Glutamatergic neuron (in vitro differentiated cells): Measurements from ENCODE around the gene ZKSCAN1. TPM values are rescaled to one million over a fixed set of nuclear protein-coding genes. Genes with fewer than 3 reads are reported as not detected.

ENCODE experiments used
- DNase-seq: peaks from one replicate; pipeline ENCODE4 v3.0.0; 2022
- H3K27ac Mint-ChIP-seq: one replicate; pipeline ENCODE4 v1.8.0; 2020; ENCODE audit warnings: mild to moderate bottlenecking, mixed read lengths, inconsistent platforms; ENCODE audit not compliant: unreplicated experiment
- H3K27me3 Mint-ChIP-seq: one replicate; pipeline ENCODE4 v1.8.0; 2020; ENCODE audit warnings: mild to moderate bottlenecking, moderate library complexity, mixed read lengths, inconsistent platforms; ENCODE audit not compliant: unreplicated experiment
- H3K36me3 Mint-ChIP-seq: one replicate; pipeline ENCODE4 v1.8.0; 2020; ENCODE audit warnings: mild to moderate bottlenecking, mixed read lengths, inconsistent platforms; ENCODE audit not compliant: unreplicated experiment
- H3K4me1 Mint-ChIP-seq: one replicate; pipeline ENCODE4 v1.8.0; 2020; ENCODE audit warnings: mild to moderate bottlenecking, low read depth, mixed read lengths, inconsistent platforms; ENCODE audit not compliant: unreplicated experiment
- H3K4me3 Mint-ChIP-seq: one replicate; pipeline ENCODE4 v1.8.0; 2020; ENCODE audit warnings: mild to moderate bottlenecking, mixed read lengths, inconsistent platforms; ENCODE audit not compliant: unreplicated experiment
- H3K9me3 Mint-ChIP-seq: one replicate; pipeline ENCODE4 v1.8.0; 2020; ENCODE audit warnings: mild to moderate bottlenecking, moderate library complexity, mixed read lengths, inconsistent platforms; ENCODE audit not compliant: unreplicated experiment
- total RNA-seq: library from RNA; stranded (reverse); fragmentation: NEBNext Ultra II Directional; extraction: Animal tissue kit (Norgen Biotek cat#: 25700); gene quantifications from one replicate; pipeline ENCODE4 v1.2.1, GENCODE V29; 2021; ENCODE audit not compliant: unreplicated experiment
- TF ChIP-seq, protein P1 (sequence below): fragments of 200-600 bp; sonication (generic); IDR thresholded peaks from one replicate; pipeline ENCODE4 v1.5.0; 2021; ENCODE audit not compliant: partially characterized antibody, unreplicated experiment

Gene ZKSCAN1
- total RNA-seq, 1 donor from 2014 or later, result 127 TPM

DNA sequence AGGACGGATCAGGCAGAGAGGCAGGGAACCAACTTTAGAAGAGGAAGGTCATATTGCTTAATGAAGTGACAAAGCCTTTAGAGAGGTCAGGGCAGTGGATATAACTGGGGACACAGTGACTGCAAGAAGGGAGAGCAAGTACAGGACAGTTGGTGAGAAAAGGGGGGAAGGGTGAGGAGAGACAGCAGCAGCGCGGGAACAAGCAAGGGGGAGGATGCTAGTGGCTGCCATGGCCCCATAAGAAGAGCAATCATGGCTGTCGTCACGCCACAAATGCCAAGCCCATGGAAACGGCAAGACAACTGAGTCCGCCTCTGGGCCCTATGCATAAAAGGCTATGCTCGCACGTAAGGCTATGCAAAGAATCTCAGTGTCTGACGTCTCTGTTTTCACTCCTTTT lies 57.1 kb downstream of the ZKSCAN1 start:
- no peak overlapping the region for H3K4me3 Mint-ChIP-seq
- no peaks in the 10 kb centered on the region for H3K4me1 Mint-ChIP-seq
- H3K27ac Mint-ChIP-seq, result no peak overlapping the region
- DNase-seq, result no peak
- H3K9me3 Mint-ChIP-seq, result peaks cover 45% of the 10 kb centered on the region
- peaks cover 26% of the 10 kb centered on the region for H3K27me3 Mint-ChIP-seq
- H3K36me3 Mint-ChIP-seq, result peaks cover 65% of the 10 kb centered on the region
- TF ChIP-seq, protein P1, sequence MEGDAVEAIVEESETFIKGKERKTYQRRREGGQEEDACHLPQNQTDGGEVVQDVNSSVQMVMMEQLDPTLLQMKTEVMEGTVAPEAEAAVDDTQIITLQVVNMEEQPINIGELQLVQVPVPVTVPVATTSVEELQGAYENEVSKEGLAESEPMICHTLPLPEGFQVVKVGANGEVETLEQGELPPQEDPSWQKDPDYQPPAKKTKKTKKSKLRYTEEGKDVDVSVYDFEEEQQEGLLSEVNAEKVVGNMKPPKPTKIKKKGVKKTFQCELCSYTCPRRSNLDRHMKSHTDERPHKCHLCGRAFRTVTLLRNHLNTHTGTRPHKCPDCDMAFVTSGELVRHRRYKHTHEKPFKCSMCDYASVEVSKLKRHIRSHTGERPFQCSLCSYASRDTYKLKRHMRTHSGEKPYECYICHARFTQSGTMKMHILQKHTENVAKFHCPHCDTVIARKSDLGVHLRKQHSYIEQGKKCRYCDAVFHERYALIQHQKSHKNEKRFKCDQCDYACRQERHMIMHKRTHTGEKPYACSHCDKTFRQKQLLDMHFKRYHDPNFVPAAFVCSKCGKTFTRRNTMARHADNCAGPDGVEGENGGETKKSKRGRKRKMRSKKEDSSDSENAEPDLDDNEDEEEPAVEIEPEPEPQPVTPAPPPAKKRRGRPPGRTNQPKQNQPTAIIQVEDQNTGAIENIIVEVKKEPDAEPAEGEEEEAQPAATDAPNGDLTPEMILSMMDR, result no peak

DNA sequence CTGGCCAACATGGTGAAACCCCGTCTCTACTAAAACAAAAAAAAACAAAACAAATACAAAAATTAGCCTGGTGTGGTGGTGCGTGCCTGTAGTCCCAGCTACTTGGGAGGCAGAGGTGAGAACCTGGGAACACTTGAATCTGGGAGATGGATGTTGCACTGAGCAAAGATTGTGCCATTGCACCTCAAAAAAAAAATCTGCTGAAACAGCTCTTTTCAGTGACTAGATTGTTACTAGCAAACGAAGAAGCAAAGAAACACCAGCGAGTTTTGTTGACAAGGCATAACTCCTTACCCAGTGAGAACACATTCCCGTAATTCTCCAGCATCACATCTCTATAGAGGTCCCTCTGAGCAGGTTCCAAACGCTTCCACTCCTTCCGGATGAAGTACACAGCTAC lies 59.4 kb downstream of the ZKSCAN1 start:
- DNase-seq, result no peak
- Mint-ChIP-seq H3K27me3 (peaks cover 28% of the 10 kb centered on the region), H3K4me3 (no peak overlapping the region), H3K36me3 (peaks cover 68% of the 10 kb centered on the region), H3K9me3 (peaks cover 42% of the 10 kb centered on the region), H3K4me1 (peaks cover 4% of the 10 kb centered on the region), H3K27ac (no peak overlapping the region)
- TF ChIP-seq, protein P1, result no peak

DNA sequence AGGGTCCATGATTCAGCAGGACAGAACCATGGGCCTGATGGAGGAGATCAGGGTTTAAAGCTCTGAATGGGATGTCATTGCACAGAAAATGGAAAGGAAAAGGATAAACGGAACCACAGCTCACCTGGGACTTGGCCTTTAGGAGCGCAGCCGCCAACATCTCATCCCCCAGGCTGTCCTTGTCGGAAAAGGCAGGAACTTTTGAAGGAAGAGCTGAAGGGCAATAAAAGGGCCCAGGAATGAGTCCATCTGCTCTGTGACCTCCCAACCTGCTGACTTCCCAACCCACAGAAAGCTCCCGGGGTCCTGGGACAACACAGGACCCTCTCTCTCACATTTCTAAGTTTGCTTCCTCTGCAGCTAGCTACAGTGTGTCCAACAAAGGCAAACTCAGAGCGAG lies 60.0 kb downstream of the ZKSCAN1 start:
- TF ChIP-seq, protein P1, result no peak
- Mint-ChIP-seq H3K4me3 (peak overlapping the region; percentile 34), H3K9me3 (peaks cover 39% of the 10 kb centered on the region), H3K27ac (no peak overlapping the region), H3K27me3 (peaks cover 30% of the 10 kb centered on the region), H3K4me1 (peaks cover 8% of the 10 kb centered on the region), H3K36me3 (peaks cover 62% of the 10 kb centered on the region)
- DNase-seq, result no peak

DNA sequence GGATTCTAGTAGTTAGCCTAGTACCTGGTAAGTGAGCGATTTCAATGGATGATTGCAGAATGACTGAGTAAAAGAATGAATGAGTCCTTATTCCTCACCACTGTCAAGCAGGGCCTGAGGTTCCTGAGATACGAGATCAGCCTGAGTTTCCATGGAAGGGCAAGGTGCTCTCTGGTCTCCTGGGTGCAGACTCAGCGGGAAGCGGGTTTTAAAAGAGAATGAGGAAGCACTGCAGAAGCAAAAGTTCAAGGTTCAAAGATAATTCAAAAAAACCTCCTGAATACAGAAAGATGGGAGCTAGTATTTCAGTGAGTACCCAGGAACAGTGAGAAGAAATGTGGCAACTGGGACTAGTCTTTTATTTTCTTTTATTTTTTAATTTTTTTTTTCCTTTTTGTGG lies 61.8 kb downstream of the ZKSCAN1 start:
- Mint-ChIP-seq H3K4me3 (no peak overlapping the region), H3K27me3 (peaks cover 20% of the 10 kb centered on the region), H3K36me3 (peaks cover 44% of the 10 kb centered on the region), H3K4me1 (peaks cover 8% of the 10 kb centered on the region), H3K27ac (no peak overlapping the region), H3K9me3 (peaks cover 23% of the 10 kb centered on the region)
- DNase-seq, result no peak
- TF ChIP-seq, protein P1, result no peak

DNA sequence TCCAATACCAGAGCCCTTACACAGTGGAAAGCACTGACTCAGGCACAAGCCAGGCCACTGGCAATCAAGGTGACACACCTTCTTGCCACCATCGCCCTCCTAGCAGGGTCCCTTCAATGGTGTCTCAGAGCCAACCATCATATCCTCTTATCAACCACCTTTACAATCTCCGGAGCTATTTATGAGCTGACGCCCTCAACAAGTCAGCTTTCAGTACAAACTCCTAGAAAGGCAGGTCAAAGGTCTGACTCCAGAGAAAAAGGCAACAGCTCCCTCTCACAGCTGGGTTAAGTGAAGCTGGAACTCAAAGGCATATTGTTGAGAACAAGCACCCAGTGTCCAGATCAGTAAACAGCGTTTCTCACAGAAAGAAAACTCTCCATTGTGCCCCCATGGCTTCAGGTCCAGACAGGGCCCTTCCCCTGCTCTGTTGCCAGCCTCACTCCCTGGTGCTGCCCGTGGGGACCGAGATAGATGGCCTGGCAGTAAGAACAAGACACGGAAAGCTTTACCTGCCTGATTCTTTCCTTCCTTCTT lies 63.7 kb downstream of the ZKSCAN1 start:
- Mint-ChIP-seq H3K36me3 (peaks cover 30% of the 10 kb centered on the region), H3K27ac (peak overlapping the region; percentile 52), H3K27me3 (peaks cover 21% of the 10 kb centered on the region), H3K4me3 (peak overlapping the region; percentile 83), H3K9me3 (peaks cover 18% of the 10 kb centered on the region), H3K4me1 (peaks cover 11% of the 10 kb centered on the region)
- no peak for DNase-seq
- TF ChIP-seq, protein P1, result no peak
